Mucosa of stomach (tissue), 1 donor: Measurements from ENCODE around the gene SNRPF.

ENCODE experiments used
- H3K27me3 ChIP-seq: one replicate; pipeline ENCODE4 v1.7.0; 2013; ENCODE audit warnings: mild to moderate bottlenecking, low read length; ENCODE audit not compliant: control insufficient read depth, insufficient read depth
- H3K36me3 ChIP-seq: one replicate; pipeline ENCODE4 v1.7.0; 2013; ENCODE audit warnings: low read length; ENCODE audit not compliant: control insufficient read depth, insufficient read depth
- H3K4me1 ChIP-seq: one replicate; pipeline ENCODE4 v1.7.0; 2013; ENCODE audit warnings: mild to moderate bottlenecking, low read length; ENCODE audit not compliant: control insufficient read depth, insufficient read depth
- H3K4me3 ChIP-seq: one replicate; pipeline ENCODE4 v1.7.0; 2013; ENCODE audit warnings: low read length
- H3K9ac ChIP-seq: one replicate; pipeline ENCODE4 v1.7.0; 2013; ENCODE audit warnings: mild to moderate bottlenecking, low read length, moderate library complexity
- H3K9me3 ChIP-seq: one replicate; pipeline ENCODE4 v1.7.0; 2013; ENCODE audit warnings: mild to moderate bottlenecking, low read length, moderate library complexity; ENCODE audit not compliant: control insufficient read depth
- donor health status: Pancreatic carcinoma.

SNRPF gene

DNA sequence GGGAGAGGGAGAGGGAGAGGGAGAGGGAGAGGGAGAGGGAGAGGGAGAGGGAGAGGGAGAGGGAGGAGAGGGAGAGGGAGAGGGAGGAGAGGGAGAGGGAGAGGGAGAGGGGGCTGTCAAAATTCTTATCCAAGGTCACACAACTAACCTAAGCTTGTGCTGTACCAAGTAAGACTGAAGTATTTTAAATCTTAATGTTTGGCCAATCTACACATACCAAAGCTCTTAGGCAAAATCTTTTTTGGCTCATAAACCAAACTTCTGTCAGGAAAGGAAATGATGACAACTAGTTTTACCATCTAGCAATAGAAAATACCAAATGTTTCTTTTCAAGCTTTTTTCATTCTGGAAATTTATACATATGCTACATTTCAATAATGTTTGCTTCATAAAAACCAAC lies 49.8 kb downstream of the SNRPF start:
- H3K27me3 ChIP-seq, result no peaks in the 10 kb centered on the region
- H3K36me3 ChIP-seq, result no peaks in the 10 kb centered on the region
- no peaks in the 10 kb centered on the region for H3K9me3 ChIP-seq
- no peak overlapping the region for H3K4me3 ChIP-seq
- no peaks in the 10 kb centered on the region for H3K4me1 ChIP-seq
- H3K9ac ChIP-seq, result no peak overlapping the region

- Histone ChIP-seq H3K36me3 (no peaks in the 10 kb centered on the region), H3K27me3 (no peaks in the 10 kb centered on the region), H3K4me3 (no peak overlapping the region), H3K9ac (no peak overlapping the region), H3K4me1 (no peaks in the 10 kb centered on the region), H3K9me3 (no peaks in the 10 kb centered on the region)
Observed at GRCh38 chr12:95909871-95910270, 51.1 kb downstream of the SNRPF start.
